Endodermal cell (in vitro differentiated cells): ENCODE measurements around the gene TNS3. TPM values are rescaled to one million over a fixed set of nuclear protein-coding genes. Genes with fewer than 3 reads are reported as not detected.
A peak's percentile ranks its signal among the peaks of the same experiment; 100 is the strongest.
"Not testable (repeated sequence)": the region's sequence is repeated elsewhere in the genome, so short reads cannot be mapped to it uniquely, and the experiment has no call there.

Experiments
- DNase-seq: peaks from one replicate; pipeline ENCODE4 v3.0.0-alpha.2; 2017
- H3K27ac ChIP-seq: 2 replicates; pipeline ENCODE4 v1.5.1; 2013; ENCODE audit warnings: mild to moderate bottlenecking, low read depth, low read length, moderate library complexity
- H3K27me3 ChIP-seq: 2 replicates; pipeline ENCODE4 v1.6.1; 2013; ENCODE audit warnings: mild to moderate bottlenecking, low read length, moderate library complexity; ENCODE audit not compliant: insufficient read depth, control insufficient read depth, poor library complexity, severe bottlenecking
- H3K36me3 ChIP-seq: 2 replicates; pipeline ENCODE4 v1.7.0; 2013; ENCODE audit warnings: mild to moderate bottlenecking, low read length, moderate library complexity; ENCODE audit not compliant: control insufficient read depth, insufficient read depth
- H3K4me1 ChIP-seq: one replicate; pipeline ENCODE4 v1.7.0; 2013; ENCODE audit warnings: low read length; ENCODE audit not compliant: control insufficient read depth, insufficient read depth
- H3K4me3 ChIP-seq: 2 replicates; pipeline ENCODE4 v1.5.1; 2013; ENCODE audit warnings: mild to moderate bottlenecking, low read length, moderate library complexity
- H3K9ac ChIP-seq: 2 replicates; pipeline ENCODE4 v1.6.1; 2013; ENCODE audit warnings: mild to moderate bottlenecking, low read length, moderate library complexity; ENCODE audit not compliant: poor library complexity, severe bottlenecking; ENCODE audit errors: extremely low read depth
- H3K9me3 ChIP-seq: 2 replicates; pipeline ENCODE4 v1.6.1; 2013; ENCODE audit warnings: mild to moderate bottlenecking, low read length, moderate library complexity; ENCODE audit not compliant: control insufficient read depth
- H3K27ac Mint-ChIP-seq: 2 replicates; pipeline ENCODE4 v1.8.0; 2020; ENCODE audit warnings: mixed read lengths
- H3K27me3 Mint-ChIP-seq: 2 replicates; pipeline ENCODE4 v1.8.0; 2021; ENCODE audit warnings: mild to moderate bottlenecking, mixed read lengths; ENCODE audit not compliant: insufficient read depth
- H3K36me3 Mint-ChIP-seq: 2 replicates; pipeline ENCODE4 v1.8.0; 2020; ENCODE audit warnings: low read depth, mixed read lengths
- H3K4me1 Mint-ChIP-seq: 2 replicates; pipeline ENCODE4 v1.8.0; 2020; ENCODE audit warnings: mixed read lengths
- H3K4me3 Mint-ChIP-seq: 2 replicates; pipeline ENCODE4 v1.8.0; 2020; ENCODE audit warnings: mild to moderate bottlenecking, moderate library complexity, mixed read lengths
- H3K9me3 Mint-ChIP-seq: 2 replicates; pipeline ENCODE4 v1.8.0; 2020; ENCODE audit warnings: mild to moderate bottlenecking, mixed read lengths
- WGBS, 2 experiments: methylation state at CpG; one replicate each; pipeline versions ENCODE4 v1.1.5 to v1.1.7; 2013; ENCODE audit warnings: missing lambda C conversion rate in 2 of 2, mixed read lengths in 1 of 2; ENCODE audit not compliant: insufficient coverage in 1 of 2, insufficient read length in 1 of 2; 5-methylcytosine and 5-hydroxymethylcytosine counted together
- total RNA-seq, 2 donors: library from RNA; stranded (reverse); fragmentation: NEBNext Ultra II Directional in 1 of 2; extraction: Animal tissue kit (Norgen Biotek cat#: 25700) in 1 of 2; gene quantifications; 2 replicates in 1 of 2; 3 replicates in 1 of 2; pipeline ENCODE4 v1.2.1, GENCODE V29; 2021
- TF ChIP-seq, protein P1 (sequence below): fragments of 200-600 bp; sonication (generic); conservative IDR thresholded peaks from 2 replicates; pipeline ENCODE4 v1.5.0; 2021; ENCODE audit warnings: antibody characterized with exemption, mild to moderate bottlenecking

TNS3 gene
- total RNA-seq, 2 donors from 2014 or later, result 33.8 to 38.5 TPM

GRCh38 chr7:47443049-47443448 lies 138.9 kb downstream of the TNS3 start:
- Histone ChIP-seq H3K4me3 (no peak overlapping the region), H3K9me3 (no peaks in the 10 kb centered on the region), H3K4me1 (peaks cover 11% of the 10 kb centered on the region), H3K36me3 (no peaks in the 10 kb centered on the region), H3K27ac (no peak overlapping the region), H3K27me3 (no peaks in the 10 kb centered on the region), H3K9ac (no peak overlapping the region)
- TF ChIP-seq, protein P1, sequence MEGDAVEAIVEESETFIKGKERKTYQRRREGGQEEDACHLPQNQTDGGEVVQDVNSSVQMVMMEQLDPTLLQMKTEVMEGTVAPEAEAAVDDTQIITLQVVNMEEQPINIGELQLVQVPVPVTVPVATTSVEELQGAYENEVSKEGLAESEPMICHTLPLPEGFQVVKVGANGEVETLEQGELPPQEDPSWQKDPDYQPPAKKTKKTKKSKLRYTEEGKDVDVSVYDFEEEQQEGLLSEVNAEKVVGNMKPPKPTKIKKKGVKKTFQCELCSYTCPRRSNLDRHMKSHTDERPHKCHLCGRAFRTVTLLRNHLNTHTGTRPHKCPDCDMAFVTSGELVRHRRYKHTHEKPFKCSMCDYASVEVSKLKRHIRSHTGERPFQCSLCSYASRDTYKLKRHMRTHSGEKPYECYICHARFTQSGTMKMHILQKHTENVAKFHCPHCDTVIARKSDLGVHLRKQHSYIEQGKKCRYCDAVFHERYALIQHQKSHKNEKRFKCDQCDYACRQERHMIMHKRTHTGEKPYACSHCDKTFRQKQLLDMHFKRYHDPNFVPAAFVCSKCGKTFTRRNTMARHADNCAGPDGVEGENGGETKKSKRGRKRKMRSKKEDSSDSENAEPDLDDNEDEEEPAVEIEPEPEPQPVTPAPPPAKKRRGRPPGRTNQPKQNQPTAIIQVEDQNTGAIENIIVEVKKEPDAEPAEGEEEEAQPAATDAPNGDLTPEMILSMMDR, result no peak
- 75 to 77% methylated on average over 6 to 8 of the region's 8 CpGs for WGBS, 2 experiments
- peaks cover 2% of the 10 kb centered on the region for H3K36me3 Mint-ChIP-seq
- H3K4me1 Mint-ChIP-seq, result peaks cover 38% of the 10 kb centered on the region
- H3K27ac Mint-ChIP-seq, result peak overlapping the region; percentile 31
- no peaks in the 10 kb centered on the region for H3K27me3 Mint-ChIP-seq
- DNase-seq, result no peak
- no peaks in the 10 kb centered on the region for H3K9me3 Mint-ChIP-seq
- H3K4me3 Mint-ChIP-seq, result no peak overlapping the region

DNA sequence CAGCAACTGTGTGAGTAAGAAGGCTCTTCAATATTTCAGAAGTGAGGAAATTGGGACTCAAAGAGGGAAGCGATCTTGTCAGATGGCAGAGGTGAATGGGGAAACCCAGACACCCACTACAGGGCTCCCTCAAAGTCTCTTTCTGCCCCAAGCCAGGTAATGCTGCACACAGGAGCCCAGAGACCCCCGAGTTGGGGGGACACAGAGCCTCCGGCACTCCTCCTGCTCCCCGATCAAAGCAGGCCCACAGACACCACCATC lies 139.4 kb downstream of the TNS3 start:
- Mint-ChIP-seq H3K27ac (no peak overlapping the region), H3K4me1 (peaks cover 38% of the 10 kb centered on the region), H3K36me3 (peaks cover 2% of the 10 kb centered on the region), H3K9me3 (no peaks in the 10 kb centered on the region), H3K27me3 (no peaks in the 10 kb centered on the region), H3K4me3 (no peak overlapping the region)
- Histone ChIP-seq H3K9ac (no peak overlapping the region), H3K27ac (no peak overlapping the region), H3K9me3 (no peaks in the 10 kb centered on the region), H3K36me3 (no peaks in the 10 kb centered on the region), H3K4me3 (no peak overlapping the region), H3K4me1 (peaks cover 11% of the 10 kb centered on the region), H3K27me3 (no peaks in the 10 kb centered on the region)
- DNase-seq, result no peak
- WGBS, 2 experiments, result 89 to 91% methylated on average over 3 to 4 of the region's 4 CpGs
- TF ChIP-seq, protein P1, result no peak

DNA sequence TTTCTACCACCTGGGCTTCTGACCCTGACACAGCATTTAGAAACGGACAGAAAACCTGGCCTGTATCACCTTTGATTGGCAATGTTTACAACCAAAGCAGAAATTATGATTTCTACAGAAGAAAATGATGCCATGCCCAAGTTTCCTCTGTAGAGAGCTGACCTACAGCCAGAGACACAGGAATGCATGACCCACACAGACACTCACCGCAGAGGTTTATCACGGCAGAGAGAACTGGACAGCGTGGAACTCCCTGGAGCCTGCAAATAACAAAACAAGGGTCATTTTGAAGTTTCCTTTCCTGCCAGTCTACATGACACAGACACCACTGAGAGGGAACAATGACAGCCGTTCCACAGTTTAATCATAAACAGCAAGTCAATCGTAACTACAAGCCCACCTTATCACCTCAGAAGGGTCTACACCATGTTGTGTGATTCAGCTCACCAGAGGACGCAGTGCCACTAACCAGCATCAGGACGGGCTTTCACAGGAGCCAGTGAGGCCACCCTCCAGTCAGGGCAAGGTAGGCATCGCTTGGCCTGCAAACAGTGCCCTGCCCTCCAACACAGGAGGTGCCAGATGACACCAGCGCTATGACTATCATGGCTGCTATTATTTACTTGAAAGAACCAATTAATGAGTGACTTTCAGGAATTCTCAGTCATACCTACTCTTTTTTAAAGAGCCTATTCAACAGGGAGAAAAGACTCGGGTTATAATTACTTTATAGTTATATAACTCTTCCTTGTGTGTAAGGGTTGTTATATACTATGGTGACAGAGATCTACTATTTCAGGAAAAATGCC lies 139.9 kb downstream of the TNS3 start:
- TF ChIP-seq, protein P1, result no peak
- H3K27me3 Mint-ChIP-seq, result no peaks in the 10 kb centered on the region
- H3K4me1 Mint-ChIP-seq, result peaks cover 38% of the 10 kb centered on the region
- peaks cover 2% of the 10 kb centered on the region for H3K36me3 Mint-ChIP-seq
- Histone ChIP-seq H3K36me3 (no peaks in the 10 kb centered on the region), H3K9me3 (no peaks in the 10 kb centered on the region), H3K27me3 (no peaks in the 10 kb centered on the region), H3K4me1 (peaks cover 11% of the 10 kb centered on the region), H3K27ac (no peak overlapping the region), H3K4me3 (no peak overlapping the region), H3K9ac (no peak overlapping the region)
- no peak overlapping the region for H3K4me3 Mint-ChIP-seq
- H3K27ac Mint-ChIP-seq, result no peak overlapping the region
- WGBS, 2 experiments, result 84 to 98% methylated on average over 5 to 10 of the region's 11 CpGs
- no peaks in the 10 kb centered on the region for H3K9me3 Mint-ChIP-seq
- DNase-seq, result no peak

GRCh38 chr7:47441048-47441447 lies 140.9 kb downstream of the TNS3 start:
- H3K36me3 Mint-ChIP-seq, H3K36me3 ChIP-seq, H3K9me3 Mint-ChIP-seq, H3K9me3 ChIP-seq, H3K9ac ChIP-seq, H3K27me3 ChIP-seq, DNase-seq, H3K4me3 ChIP-seq, H3K4me3 Mint-ChIP-seq, H3K27ac ChIP-seq, H3K27me3 Mint-ChIP-seq, H3K27ac Mint-ChIP-seq: not testable (repeated sequence)
- peaks cover 11% of the 10 kb centered on the region for H3K4me1 ChIP-seq
- WGBS, 2 experiments, result 92 to 98% methylated on average over 7 to 8 of the region's 8 CpGs
- H3K4me1 Mint-ChIP-seq, result peaks cover 38% of the 10 kb centered on the region
